GM23248 (cell line): ENCODE results near the gene FBXW8. TPM values are rescaled to one million over a fixed set of nuclear protein-coding genes. Genes with fewer than 3 reads are reported as not detected.

Experiments used
- DNase-seq: peaks from one replicate; pipeline ENCODE4 v3.0.0-alpha.2; 2015
- H2AFZ ChIP-seq: fragments of 200-600 bp; sonication (generic); 2 replicates; pipeline ENCODE4 v1.6.1; 2016; ENCODE audit warnings: antibody characterized with exemption
- H3F3A ChIP-seq: fragments of 200-600 bp; sonication (generic); 2 replicates; pipeline ENCODE4 v1.6.1; 2016; ENCODE audit warnings: mild to moderate bottlenecking, antibody characterized with exemption, mixed run types; ENCODE audit not compliant: insufficient read depth
- H3K27ac ChIP-seq: fragments of 200-600 bp; sonication (generic); 2 replicates; pipeline ENCODE4 v1.5.1; 2016; ENCODE audit warnings: mild to moderate bottlenecking
- H3K27me3 ChIP-seq: fragments of 200-600 bp; sonication (generic); replicated peaks from 2 replicates; pipeline ENCODE4 v1.6.1; 2016; ENCODE audit warnings: mild to moderate bottlenecking; ENCODE audit not compliant: insufficient read depth
- H3K36me3 ChIP-seq: fragments of 200-600 bp; sonication (generic); 2 replicates; pipeline ENCODE4 v1.6.1; 2016; ENCODE audit warnings: low read depth, mild to moderate bottlenecking
- H3K4me1 ChIP-seq: fragments of 200-600 bp; sonication (generic); 2 replicates; pipeline ENCODE4 v1.6.1; 2016; ENCODE audit warnings: mild to moderate bottlenecking; ENCODE audit not compliant: insufficient read depth
- H3K4me2 ChIP-seq: fragments of 200-600 bp; sonication (generic); one replicate; pipeline ENCODE4 v1.6.1; 2016; ENCODE audit warnings: mild to moderate bottlenecking; ENCODE audit not compliant: unreplicated experiment
- H3K4me3 ChIP-seq: fragments of 200-600 bp; sonication (generic); 2 replicates; pipeline ENCODE4 v1.5.1; 2016; ENCODE audit warnings: mild to moderate bottlenecking
- H3K79me2 ChIP-seq: fragments of 200-600 bp; sonication (generic); 2 replicates; pipeline ENCODE4 v1.6.1; 2016; ENCODE audit warnings: mild to moderate bottlenecking; ENCODE audit not compliant: insufficient read depth
- H3K9ac ChIP-seq: fragments of 200-600 bp; sonication (generic); 2 replicates; pipeline ENCODE4 v1.6.1; 2016; ENCODE audit warnings: mild to moderate bottlenecking
- H3K9me2 ChIP-seq: fragments of 200-600 bp; sonication (generic); 2 replicates; pipeline ENCODE4 v1.6.1; 2016; ENCODE audit warnings: mixed run types, mild to moderate bottlenecking, moderate library complexity; ENCODE audit not compliant: insufficient read depth
- H3K9me3 ChIP-seq: fragments of 200-600 bp; sonication (generic); one replicate; pipeline ENCODE4 v1.6.1; 2017; ENCODE audit warnings: low read depth
- H4K20me1 ChIP-seq: fragments of 200-600 bp; sonication (generic); 2 replicates; pipeline ENCODE4 v1.6.0; 2016; ENCODE audit not compliant: insufficient read depth
- EZH2 ChIP-seq: fragments of 200-600 bp; sonication (generic); IDR thresholded peaks from 2 replicates; pipeline ENCODE4 v1.6.1; 2018; ENCODE audit warnings: antibody characterized with exemption, mild to moderate bottlenecking; ENCODE audit not compliant: insufficient read depth, poor library complexity, severe bottlenecking
- EZH2phosphoT487 ChIP-seq: fragments of 200-600 bp; sonication (generic); IDR thresholded peaks from 2 replicates; pipeline ENCODE4 v1.6.1; 2018; ENCODE audit warnings: antibody characterized with exemption, moderate library complexity, mild to moderate bottlenecking, low read depth; ENCODE audit not compliant: insufficient read depth
- WGBS, 2 experiments: methylation state at CpG; one replicate each; pipeline ENCODE4 v1.1.6; 2015 to 2017; ENCODE audit warnings: low lambda C conversion rate in 2 of 2, low coverage in 1 of 2; ENCODE audit errors: missing lambda C conversion rate in 2 of 2; 5-methylcytosine and 5-hydroxymethylcytosine counted together
- in situ Hi-C: fragments of 300-500 bp; cut with MboI; formaldehyde crosslinking; loops from 2 replicates; pipeline ENCODE4 v1.15.0; 2020
- polyA plus RNA-seq: library from polyadenylated mRNA; unstranded; fragments of >200 nt; fragmentation: Nextera tagmentation; extraction: Ambion mirVana; gene quantifications from 2 replicates; pipeline ENCODE4 v1.2.1, GENCODE V29; 2016
- total RNA-seq: library from RNA; depleted of rRNA; stranded (reverse); fragments of >200 nt; shearing (Covaris generic); gene quantifications from 2 replicates; pipeline ENCODE4 v1.2.3, GENCODE V29; 2014

The FBXW8 gene
- total and polyA plus RNA-seq, 2 experiments from 2014 or later = 12.7 to 23.1 TPM

DNA sequence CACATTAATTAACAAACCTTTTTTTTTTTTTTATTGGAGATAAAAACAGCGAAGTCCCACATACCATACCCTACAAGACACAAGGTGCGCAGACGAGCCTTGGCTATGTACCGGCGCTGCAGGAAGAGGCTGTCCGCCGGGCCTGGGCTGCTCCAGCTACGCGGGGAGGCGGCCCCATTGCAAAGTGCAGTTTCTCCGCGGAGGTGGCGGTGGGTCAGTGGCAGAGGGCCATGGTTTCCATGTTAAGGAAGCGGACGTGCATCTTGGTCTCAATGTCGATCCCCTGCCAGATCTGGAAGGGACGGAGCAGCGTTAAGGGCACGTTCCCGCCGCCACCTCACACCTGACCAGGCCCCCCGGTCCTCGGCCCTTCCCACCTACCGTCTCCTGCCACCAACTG is 128.2 kb downstream of the FBXW8 start:
- no peak overlapping the region for H3K27ac ChIP-seq
- H3F3A ChIP-seq = no peaks in the 10 kb centered on the region
- no peaks in the 10 kb centered on the region for H3K9me2 ChIP-seq
- H4K20me1 ChIP-seq = no peaks in the 10 kb centered on the region
- TF ChIP-seq EZH2 (no peak), EZH2phosphoT487 (no peak)
- no peak overlapping the region for H2AFZ ChIP-seq
- H3K27me3 ChIP-seq = no peaks in the 10 kb centered on the region; the same call in 1 of the 2 replicates
- no peak overlapping the region for H3K4me2 ChIP-seq
- H3K79me2 ChIP-seq = no peaks in the 10 kb centered on the region
- in situ Hi-C loops = no loop called here
- H3K9me3 ChIP-seq = no peaks in the 10 kb centered on the region
- no peak for DNase-seq
- no peaks in the 10 kb centered on the region for H3K36me3 ChIP-seq
- no peaks in the 10 kb centered on the region for H3K4me1 ChIP-seq
- no peak overlapping the region for H3K4me3 ChIP-seq
- WGBS, 2 experiments = 89 to 90% methylated on average over 23 to 24 of the region's 24 CpGs
- H3K9ac ChIP-seq = no peak overlapping the region

DNA sequence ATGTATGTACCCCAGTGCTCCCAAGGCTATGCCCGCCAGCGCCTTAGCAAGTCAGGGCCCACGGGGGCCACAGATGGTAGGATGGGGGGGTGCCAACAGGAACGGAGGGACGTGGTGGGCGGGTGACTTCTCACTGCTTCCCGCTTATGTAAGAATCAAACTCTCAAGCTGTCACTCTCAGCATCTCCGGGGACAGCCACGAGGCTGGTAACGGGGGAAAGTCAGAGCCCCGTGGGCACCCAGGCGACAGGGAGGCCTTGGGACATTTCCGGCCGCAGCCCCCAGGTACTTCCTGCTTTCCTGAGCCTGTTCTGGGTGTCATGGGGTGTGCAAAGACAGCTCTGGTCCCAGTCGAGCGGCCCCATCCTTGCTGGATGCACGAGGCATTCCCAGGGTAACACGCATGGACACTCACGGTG is 129.2 kb downstream of the FBXW8 start:
- no peak overlapping the region for H3K4me3 ChIP-seq
- H2AFZ ChIP-seq = no peak overlapping the region
- H3F3A ChIP-seq = no peaks in the 10 kb centered on the region
- 78 to 79% methylated on average over 19 of the region's 19 CpGs for WGBS, 2 experiments
- H3K27ac ChIP-seq = no peak overlapping the region
- H3K9ac ChIP-seq = no peak overlapping the region
- H3K27me3 ChIP-seq = no peaks in the 10 kb centered on the region; the same call in 1 of the 2 replicates
- no peak for DNase-seq
- no peaks in the 10 kb centered on the region for H3K79me2 ChIP-seq
- H3K9me2 ChIP-seq = no peaks in the 10 kb centered on the region
- no peaks in the 10 kb centered on the region for H3K36me3 ChIP-seq
- no peaks in the 10 kb centered on the region for H3K4me1 ChIP-seq
- in situ Hi-C loops = no loop called here
- H3K9me3 ChIP-seq = no peaks in the 10 kb centered on the region
- TF ChIP-seq EZH2 (no peak), EZH2phosphoT487 (no peak)
- no peak overlapping the region for H3K4me2 ChIP-seq
- H4K20me1 ChIP-seq = no peaks in the 10 kb centered on the region

DNA sequence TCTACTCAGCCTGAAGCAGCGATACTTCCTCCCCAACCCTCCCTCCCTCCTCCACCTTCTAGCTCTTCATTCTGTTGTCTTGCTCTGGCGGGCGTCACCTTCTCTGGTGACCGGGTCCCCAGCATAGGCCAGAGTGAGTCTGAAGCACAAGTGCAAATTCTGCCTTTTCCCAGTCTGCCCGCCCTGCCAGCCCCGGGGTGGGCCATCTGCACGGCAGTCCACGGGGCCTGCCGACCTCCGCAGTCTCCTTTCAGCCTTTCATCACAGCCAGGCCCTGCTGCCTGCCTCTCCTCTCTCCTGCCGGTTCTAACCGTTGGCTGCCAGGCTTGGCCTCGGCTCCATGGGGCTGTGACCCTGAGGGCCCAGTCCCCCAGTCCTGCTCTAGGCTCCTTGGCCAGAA is 129.7 kb downstream of the FBXW8 start:
- TF ChIP-seq EZH2phosphoT487 (no peak), EZH2 (no peak)
- DNase-seq = no peak
- 60 to 61% methylated on average over 12 to 13 of the region's 13 CpGs for WGBS, 2 experiments
- no peak overlapping the region for H3K4me3 ChIP-seq
- no peak overlapping the region for H2AFZ ChIP-seq
- no peaks in the 10 kb centered on the region for H3K36me3 ChIP-seq
- no peaks in the 10 kb centered on the region for H3K9me3 ChIP-seq
- H4K20me1 ChIP-seq = no peaks in the 10 kb centered on the region
- H3K4me2 ChIP-seq = no peak overlapping the region
- in situ Hi-C loops = no loop called here
- no peak overlapping the region for H3K27ac ChIP-seq
- H3K27me3 ChIP-seq = no peaks in the 10 kb centered on the region; the same call in 1 of the 2 replicates
- H3K9ac ChIP-seq = no peak overlapping the region
- H3K4me1 ChIP-seq = no peaks in the 10 kb centered on the region
- H3F3A ChIP-seq = no peaks in the 10 kb centered on the region
- H3K9me2 ChIP-seq = no peaks in the 10 kb centered on the region
- no peaks in the 10 kb centered on the region for H3K79me2 ChIP-seq

DNA sequence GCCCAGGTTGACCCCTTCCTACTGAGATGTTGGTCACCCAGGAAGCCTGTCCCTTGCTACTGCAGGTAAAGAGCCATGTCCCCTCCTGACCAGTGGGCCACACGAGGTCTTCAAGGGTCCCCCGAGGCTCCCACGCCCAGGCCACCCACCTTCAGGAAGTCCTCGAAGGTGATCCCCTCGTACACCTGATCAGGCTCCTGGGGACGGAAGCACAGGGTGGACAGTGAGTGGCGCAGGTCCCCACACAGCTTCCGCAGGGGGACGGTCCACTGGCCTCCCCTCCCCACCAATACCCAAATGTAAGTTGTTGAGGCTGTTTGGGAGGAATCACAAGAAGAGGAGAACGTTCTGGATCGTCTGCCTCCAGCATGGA is 131.0 kb downstream of the FBXW8 start:
- Histone ChIP-seq H3K79me2 (no peaks in the 10 kb centered on the region), H3K4me1 (no peaks in the 10 kb centered on the region), H4K20me1 (no peaks in the 10 kb centered on the region), H3F3A (no peaks in the 10 kb centered on the region), H3K4me2 (no peak overlapping the region), H3K9me2 (no peaks in the 10 kb centered on the region), H2AFZ (no peak overlapping the region), H3K4me3 (no peak overlapping the region), H3K27ac (no peak overlapping the region), H3K36me3 (no peaks in the 10 kb centered on the region), H3K27me3 (no peaks in the 10 kb centered on the region; the same call in 1 of the 2 replicates), H3K9ac (no peak overlapping the region), H3K9me3 (no peaks in the 10 kb centered on the region)
- in situ Hi-C loops = no loop called here
- DNase-seq = no peak
- WGBS, 2 experiments = 72 to 76% methylated on average over 11 of the region's 11 CpGs
- TF ChIP-seq EZH2phosphoT487 (no peak), EZH2 (no peak)

DNA sequence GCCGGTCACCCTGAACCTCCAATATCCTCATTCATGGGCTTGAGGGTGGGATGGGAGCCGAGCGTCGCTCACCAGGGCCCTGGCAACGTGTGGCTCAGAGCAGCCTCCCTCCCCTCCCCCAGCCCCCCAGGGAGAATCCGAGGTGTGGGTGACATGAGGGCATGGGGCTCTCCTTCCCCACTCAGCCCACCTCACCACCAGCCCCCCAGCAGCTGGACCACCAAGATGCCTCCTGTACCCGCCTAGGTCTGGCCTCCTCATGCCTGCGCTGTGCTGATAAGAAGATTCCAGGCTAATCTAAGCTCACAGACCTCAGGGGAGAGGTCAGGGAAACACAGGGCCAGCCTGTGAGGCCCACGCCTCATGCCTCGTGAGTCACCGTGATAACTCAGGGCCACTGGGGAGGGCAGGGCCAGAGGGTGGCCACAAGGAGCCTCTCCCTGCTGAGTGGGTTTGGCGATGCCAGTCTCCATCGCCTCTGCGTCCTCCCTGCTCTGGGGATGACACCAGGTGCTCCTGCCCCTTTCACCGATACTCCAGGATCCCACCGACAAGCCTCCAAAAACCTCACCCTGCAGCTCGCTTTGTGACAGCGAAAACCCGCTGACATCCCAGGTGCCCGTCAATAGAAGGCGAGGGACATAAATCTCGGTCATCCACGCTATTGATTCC is 131.6 kb downstream of the FBXW8 start:
- Histone ChIP-seq H4K20me1 (no peaks in the 10 kb centered on the region), H3K9me3 (no peaks in the 10 kb centered on the region), H2AFZ (no peak overlapping the region), H3K9me2 (no peaks in the 10 kb centered on the region), H3K36me3 (no peaks in the 10 kb centered on the region), H3K27ac (no peak overlapping the region), H3F3A (no peaks in the 10 kb centered on the region), H3K4me2 (no peak overlapping the region), H3K4me3 (no peak overlapping the region), H3K4me1 (no peaks in the 10 kb centered on the region), H3K27me3 (no peaks in the 10 kb centered on the region; the same call in 1 of the 2 replicates), H3K9ac (no peak overlapping the region), H3K79me2 (no peaks in the 10 kb centered on the region)
- in situ Hi-C loops = no loop called here
- peak; percentile 33 for DNase-seq
- 84 to 86% methylated on average over 19 to 23 of the region's 23 CpGs for WGBS, 2 experiments
- TF ChIP-seq EZH2 = no peak
- no peak for TF ChIP-seq EZH2phosphoT487
